SU-DHL-6 (cell line): ENCODE results near the gene EFHC2.

Experiments
- H2AFZ ChIP-seq: fragments of 200-600 bp; sonication (generic); 2 replicates; pipeline ENCODE4 v1.6.1; 2014; ENCODE audit warnings: low read depth, mild to moderate bottlenecking, moderate library complexity, mixed read lengths, antibody characterized with exemption, low read length; ENCODE audit not compliant: severe bottlenecking
- H3F3A ChIP-seq: fragments of 200-600 bp; shearing (Covaris generic); 2 replicates; pipeline ENCODE4 v1.6.0; 2016; ENCODE audit warnings: antibody characterized with exemption, mild to moderate bottlenecking; ENCODE audit not compliant: insufficient read depth
- H3K27ac ChIP-seq: fragments of 200-600 bp; sonication (generic); 2 replicates; pipeline ENCODE4 v1.5.1; 2016; ENCODE audit warnings: low read depth, mild to moderate bottlenecking, low read length, moderate library complexity, mixed read lengths
- H3K27me3 ChIP-seq: fragments of 200-600 bp; sonication (generic), shearing (Covaris generic); 2 replicates; pipeline ENCODE4 v1.6.0; 2014; ENCODE audit warnings: mild to moderate bottlenecking, low read length
- H3K36me3 ChIP-seq: fragments of 200-600 bp; sonication (generic); 2 replicates; pipeline ENCODE4 v1.6.1; 2014; ENCODE audit warnings: mild to moderate bottlenecking, low read length, mixed read lengths
- H3K4me2 ChIP-seq: fragments of 300-600, 200-600 bp; shearing (Covaris generic), sonication (generic); 2 replicates; pipeline ENCODE4 v1.6.0; 2014; ENCODE audit warnings: low read length, low read depth, mild to moderate bottlenecking; ENCODE audit not compliant: poor library complexity, severe bottlenecking
- H3K4me3 ChIP-seq: fragments of 200-600 bp; sonication (generic); 2 replicates; pipeline ENCODE4 v1.5.1; 2014; ENCODE audit warnings: antibody characterized with exemption, low read length, mild to moderate bottlenecking, mixed read lengths; ENCODE audit not compliant: insufficient read depth, poor library complexity, severe bottlenecking
- H3K79me2 ChIP-seq: fragments of 200-600 bp; sonication (generic); 2 replicates; pipeline ENCODE4 v1.6.1; 2014; ENCODE audit warnings: mild to moderate bottlenecking, low read length, moderate library complexity; ENCODE audit not compliant: insufficient read depth
- H3K9ac ChIP-seq: fragments of 200-600 bp; sonication (generic); 2 replicates; pipeline ENCODE4 v1.7.0; 2014; ENCODE audit warnings: mild to moderate bottlenecking, low read length
- H3K9me2 ChIP-seq: fragments of 200-600 bp; sonication (generic); replicated peaks from 2 replicates; pipeline ENCODE4 v1.6.1; 2014; ENCODE audit warnings: low read length; ENCODE audit not compliant: insufficient read depth
- H3K9me3 ChIP-seq: fragments of 200-600 bp; sonication (generic); 2 replicates; pipeline ENCODE4 v1.6.1; 2014; ENCODE audit warnings: low read length, mixed read lengths; ENCODE audit not compliant: insufficient read depth
- H4K20me1 ChIP-seq: fragments of 200-600 bp; sonication (generic); 2 replicates; pipeline ENCODE4 v1.6.1; 2014; ENCODE audit warnings: low read depth, mild to moderate bottlenecking, antibody characterized with exemption, low read length, moderate library complexity, mixed read lengths
- EZH2phosphoT487 ChIP-seq: fragments of 200-600 bp; sonication (generic), shearing (Covaris generic); conservative IDR thresholded peaks from 2 replicates; pipeline ENCODE4 v1.6.1; 2018; ENCODE audit warnings: mild to moderate bottlenecking, antibody characterized with exemption, low read length, moderate library complexity, mixed read lengths
- TF ChIP-seq, protein P1 (sequence below): fragments of 200-600 bp; sonication (generic); IDR thresholded peaks from one replicate; pipeline ENCODE4 v1.5.1; 2017; ENCODE audit warnings: antibody characterized with exemption, mild to moderate bottlenecking, low read length, moderate library complexity; ENCODE audit not compliant: insufficient read depth, poor library complexity, severe bottlenecking

The EFHC2 gene

GRCh38 chrX:44267116-44267515 lies 76.4 kb downstream of the EFHC2 start:
- Histone ChIP-seq H3K9ac (no peak overlapping the region), H3K4me2 (no peak overlapping the region)

GRCh38 chrX:44265559-44265958 lies 77.9 kb downstream of the EFHC2 start:
- Histone ChIP-seq H4K20me1 (no peaks in the 10 kb centered on the region), H3K4me3 (no peak overlapping the region), H3K79me2 (no peaks in the 10 kb centered on the region), H3F3A (no peaks in the 10 kb centered on the region), H3K36me3 (no peaks in the 10 kb centered on the region), H2AFZ (no peak overlapping the region), H3K4me2 (no peak overlapping the region), H3K9me2 (no peaks in the 10 kb centered on the region), H3K27me3 (no peaks in the 10 kb centered on the region), H3K9me3 (no peaks in the 10 kb centered on the region), H3K9ac (no peak overlapping the region), H3K27ac (no peak overlapping the region)
- no peak for TF ChIP-seq EZH2phosphoT487
- TF ChIP-seq, protein P1, sequence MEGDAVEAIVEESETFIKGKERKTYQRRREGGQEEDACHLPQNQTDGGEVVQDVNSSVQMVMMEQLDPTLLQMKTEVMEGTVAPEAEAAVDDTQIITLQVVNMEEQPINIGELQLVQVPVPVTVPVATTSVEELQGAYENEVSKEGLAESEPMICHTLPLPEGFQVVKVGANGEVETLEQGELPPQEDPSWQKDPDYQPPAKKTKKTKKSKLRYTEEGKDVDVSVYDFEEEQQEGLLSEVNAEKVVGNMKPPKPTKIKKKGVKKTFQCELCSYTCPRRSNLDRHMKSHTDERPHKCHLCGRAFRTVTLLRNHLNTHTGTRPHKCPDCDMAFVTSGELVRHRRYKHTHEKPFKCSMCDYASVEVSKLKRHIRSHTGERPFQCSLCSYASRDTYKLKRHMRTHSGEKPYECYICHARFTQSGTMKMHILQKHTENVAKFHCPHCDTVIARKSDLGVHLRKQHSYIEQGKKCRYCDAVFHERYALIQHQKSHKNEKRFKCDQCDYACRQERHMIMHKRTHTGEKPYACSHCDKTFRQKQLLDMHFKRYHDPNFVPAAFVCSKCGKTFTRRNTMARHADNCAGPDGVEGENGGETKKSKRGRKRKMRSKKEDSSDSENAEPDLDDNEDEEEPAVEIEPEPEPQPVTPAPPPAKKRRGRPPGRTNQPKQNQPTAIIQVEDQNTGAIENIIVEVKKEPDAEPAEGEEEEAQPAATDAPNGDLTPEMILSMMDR, result no peak

More at GRCh38 chrX:44267116-44267515, 76.4 kb downstream of the EFHC2 start:
- Histone ChIP-seq H3K27ac (no peak overlapping the region), H3K36me3 (no peaks in the 10 kb centered on the region), H3F3A (no peaks in the 10 kb centered on the region), H3K79me2 (no peaks in the 10 kb centered on the region), H2AFZ (no peak overlapping the region), H3K27me3 (no peaks in the 10 kb centered on the region), H3K9me3 (no peaks in the 10 kb centered on the region), H4K20me1 (no peaks in the 10 kb centered on the region), H3K4me3 (no peak overlapping the region), H3K9me2 (no peaks in the 10 kb centered on the region)
- no peak for TF ChIP-seq EZH2phosphoT487
- TF ChIP-seq, protein P1, result no peak

DNA sequence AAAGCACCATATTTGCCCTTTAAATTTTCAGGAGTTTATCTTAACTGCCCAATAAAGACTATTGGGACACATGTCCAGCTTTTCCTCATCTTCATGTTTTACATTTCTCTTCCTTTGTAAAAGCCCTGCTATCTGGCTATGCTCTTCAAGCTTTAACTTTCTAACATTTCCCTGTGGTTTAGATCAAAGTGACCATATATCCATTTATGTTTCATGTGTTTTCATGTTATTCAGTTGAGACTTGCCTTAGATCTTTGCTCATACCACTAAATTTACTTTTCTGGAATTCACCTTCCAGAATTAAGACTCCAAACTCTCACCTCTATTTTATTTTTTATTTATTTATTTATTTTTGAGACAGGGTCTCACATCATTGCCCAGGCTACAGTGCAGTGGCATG lies 78.5 kb downstream of the EFHC2 start:
- H3K9me2 ChIP-seq, result no peaks in the 10 kb centered on the region
- TF ChIP-seq, protein P1, result no peak
- TF ChIP-seq EZH2phosphoT487, result no peak

DNA sequence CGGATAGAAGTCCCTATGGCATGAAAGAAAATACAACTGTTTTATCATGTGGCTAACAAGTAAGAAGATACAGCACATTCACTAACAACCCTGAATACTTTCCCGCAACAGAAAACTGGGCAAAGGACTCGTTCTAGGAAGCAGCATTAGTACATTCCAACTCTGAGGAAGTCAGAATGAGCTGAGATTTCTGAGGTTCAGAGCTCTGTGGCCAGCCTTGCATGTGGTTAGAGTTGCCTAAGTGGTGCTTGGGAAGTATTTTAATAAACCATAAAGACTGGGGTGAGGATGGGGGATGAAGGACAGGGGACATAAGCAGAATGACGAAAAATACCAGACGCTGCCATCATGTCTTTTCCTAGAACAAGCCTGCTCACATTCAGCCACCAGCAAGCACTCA lies 82.2 kb downstream of the EFHC2 start:
- H3K27me3 ChIP-seq, result no peaks in the 10 kb centered on the region
- no peaks in the 10 kb centered on the region for H3K9me2 ChIP-seq
- H3K79me2 ChIP-seq, result no peaks in the 10 kb centered on the region
- no peaks in the 10 kb centered on the region for H3F3A ChIP-seq
- H3K9ac ChIP-seq, result no peak overlapping the region
- no peaks in the 10 kb centered on the region for H3K36me3 ChIP-seq
- no peak overlapping the region for H2AFZ ChIP-seq
- no peak overlapping the region for H3K27ac ChIP-seq
- H3K4me3 ChIP-seq, result no peak overlapping the region
- H4K20me1 ChIP-seq, result no peaks in the 10 kb centered on the region
- no peaks in the 10 kb centered on the region for H3K9me3 ChIP-seq
- TF ChIP-seq, protein P1, result no peak
- TF ChIP-seq EZH2phosphoT487, result no peak
- no peak overlapping the region for H3K4me2 ChIP-seq

More for the DNA sequence above, 78.5 kb downstream of the EFHC2 start:
- H3K27ac ChIP-seq, result no peak overlapping the region
- no peak overlapping the region for H3K4me3 ChIP-seq
- no peaks in the 10 kb centered on the region for H3K27me3 ChIP-seq
- no peaks in the 10 kb centered on the region for H4K20me1 ChIP-seq
- no peak overlapping the region for H2AFZ ChIP-seq
- no peaks in the 10 kb centered on the region for H3K79me2 ChIP-seq
- H3K36me3 ChIP-seq, result no peaks in the 10 kb centered on the region
- no peak overlapping the region for H3K4me2 ChIP-seq
- H3K9ac ChIP-seq, result no peak overlapping the region
- no peaks in the 10 kb centered on the region for H3F3A ChIP-seq
- no peaks in the 10 kb centered on the region for H3K9me3 ChIP-seq
